ENCODE results near the gene PPM1M. TPM values are rescaled to one million over a fixed set of nuclear protein-coding genes. Genes with fewer than 3 reads are reported as not detected.

Gene PPM1M
- total and polyA plus RNA-seq, 2 donors (not counting 1 experiment from before 2014, with no cell fraction given): 19.7 to 37.8 TPM

GRCh38 chr3:52277071-52277964 is 31.8 kb downstream of the PPM1M start:
- peaks cover 58% of the 10 kb centered on the region for H3K79me2 ChIP-seq (ENCODE audit: control insufficient read depth, insufficient read depth, low read length)
- TF ChIP-seq CTCF (conservative IDR thresholded peaks at IDR 0.05 in 1 of 2, IDR thresholded peaks at IDR 0.05 in 1 of 2; ENCODE audit: low read depth in 1 of 2, low read length in 2 of 2) (no peak), EZH2 (IDR thresholded peaks at IDR 0.05; ENCODE audit: low read length, missing control alignments) (no peak)

GRCh38 chr3:52277972-52278509 is 32.5 kb downstream of the PPM1M start:
- Histone ChIP-seq H3K27me3 (ENCODE audit: control insufficient read depth, insufficient read depth, low read length) (no peaks in the 10 kb centered on the region), H3K27ac (ENCODE audit: insufficient read depth, low read length) (peak overlapping the region; percentile 94), H3K4me1 (ENCODE audit: control insufficient read depth, extremely low read depth, insufficient read depth, low read length) (peaks cover 5% of the 10 kb centered on the region), H3K79me2 (ENCODE audit: control insufficient read depth, insufficient read depth, low read length) (peaks cover 51% of the 10 kb centered on the region), H4K20me1 (ENCODE audit: control insufficient read depth, extremely low read depth, insufficient read depth, low read length) (peaks cover 3% of the 10 kb centered on the region), H2AFZ (ENCODE audit: low read length) (peak overlapping the region; percentile 88), H3K9me3 (ENCODE audit: control insufficient read depth, insufficient read depth, low read depth, low read length) (no peaks in the 10 kb centered on the region), H3K4me3 (replicated peaks in 1 of 4; ENCODE audit: control extremely low read depth in 1 of 4, insufficient read depth in 1 of 4, low read depth in 3 of 4, low read length in 4 of 4) (peak overlapping the region; percentile 90 to 96 (median 92)), H3K9ac (ENCODE audit: insufficient read depth, low read length) (peak overlapping the region; percentile 99), H3K36me3 (ENCODE audit: control insufficient read depth, insufficient read depth, low read length) (no peaks in the 10 kb centered on the region), H3K4me2 (ENCODE audit: extremely low read depth, insufficient read depth, low read length) (peak overlapping the region; percentile 97)
- peak; percentile 44 for DNase-seq (ENCODE audit: low read depth in 2 of 2)
- TF ChIP-seq EZH2 (IDR thresholded peaks at IDR 0.05; ENCODE audit: low read length, missing control alignments) (no peak), CTCF (conservative IDR thresholded peaks at IDR 0.05 in 1 of 2, IDR thresholded peaks at IDR 0.05 in 1 of 2; ENCODE audit: low read depth in 1 of 2, low read length in 2 of 2) (peak; percentile 36 to 40)

More at GRCh38 chr3:52277071-52277964, 31.8 kb downstream of the PPM1M start:
- Histone ChIP-seq H2AFZ (ENCODE audit: low read length) (no peak overlapping the region), H3K9ac (ENCODE audit: insufficient read depth, low read length) (peak overlapping the region; percentile 99), H3K27ac (ENCODE audit: insufficient read depth, low read length) (peak overlapping the region; percentile 94), H3K9me3 (ENCODE audit: control insufficient read depth, insufficient read depth, low read depth, low read length) (no peaks in the 10 kb centered on the region), H4K20me1 (ENCODE audit: control insufficient read depth, extremely low read depth, insufficient read depth, low read length) (peaks cover 3% of the 10 kb centered on the region), H3K36me3 (ENCODE audit: control insufficient read depth, insufficient read depth, low read length) (no peaks in the 10 kb centered on the region), H3K4me3 (replicated peaks in 1 of 4; ENCODE audit: control extremely low read depth in 1 of 4, insufficient read depth in 1 of 4, low read depth in 3 of 4, low read length in 4 of 4) (peak overlapping the region; percentile 90 to 96 (median 92)), H3K4me2 (ENCODE audit: extremely low read depth, insufficient read depth, low read length) (peak overlapping the region; percentile 97), H3K27me3 (ENCODE audit: control insufficient read depth, insufficient read depth, low read length) (no peaks in the 10 kb centered on the region), H3K4me1 (ENCODE audit: control insufficient read depth, extremely low read depth, insufficient read depth, low read length) (peaks cover 5% of the 10 kb centered on the region)
- DNase-seq (ENCODE audit: low read depth in 2 of 2): peak; percentile 61 to 68

- Histone ChIP-seq H3K9me3 (ENCODE audit: control insufficient read depth, insufficient read depth, low read depth, low read length) (no peaks in the 10 kb centered on the region), H3K4me2 (ENCODE audit: extremely low read depth, insufficient read depth, low read length) (peak within 1 kb of the TSS; percentile 97), H3K9ac (ENCODE audit: insufficient read depth, low read length) (peak within 1 kb of the TSS; percentile 99), H4K20me1 (ENCODE audit: control insufficient read depth, extremely low read depth, insufficient read depth, low read length) (peaks cover 3% of the 10 kb centered on the region), H3K36me3 (ENCODE audit: control insufficient read depth, insufficient read depth, low read length) (no peaks in the 10 kb centered on the region), H3K27me3 (ENCODE audit: control insufficient read depth, insufficient read depth, low read length) (no peaks in the 10 kb centered on the region), H3K4me1 (ENCODE audit: control insufficient read depth, extremely low read depth, insufficient read depth, low read length) (peaks cover 5% of the 10 kb centered on the region), H3K4me3 (replicated peaks in 1 of 4; ENCODE audit: control extremely low read depth in 1 of 4, insufficient read depth in 1 of 4, low read depth in 3 of 4, low read length in 4 of 4) (peak within 1 kb of the TSS; percentile 90 to 96 (median 92)), H3K27ac (ENCODE audit: insufficient read depth, low read length) (peak within 1 kb of the TSS; percentile 94), H3K79me2 (ENCODE audit: control insufficient read depth, insufficient read depth, low read length) (peaks cover 45% of the 10 kb centered on the region), H2AFZ (ENCODE audit: low read length) (peak within 1 kb of the TSS; percentile 88)
- peak; percentile 89 to 91 for DNase-seq (ENCODE audit: low read depth in 2 of 2)
- TF ChIP-seq EZH2 (IDR thresholded peaks at IDR 0.05; ENCODE audit: low read length, missing control alignments) (no peak), CTCF (conservative IDR thresholded peaks at IDR 0.05 in 1 of 2, IDR thresholded peaks at IDR 0.05 in 1 of 2; ENCODE audit: low read depth in 1 of 2, low read length in 2 of 2) (peak; percentile 38 to 56)
Measured at GRCh38 chr3:52278510-52279069, 33.0 kb downstream of the PPM1M start, which contains the start of gene WDR82. TSS of gene WDR82 (minus strand) at chr3:52278649. CDS start at chr3:52278361, 288 bp downstream.
